ENCODE measurements around the gene SUCNR1.

- TF ChIP-seq CTCF (IDR thresholded peaks at IDR 0.05): no peak
- no peak for TF ChIP-seq POLR2A (IDR thresholded peaks at IDR 0.05)
Observed at GRCh38 chr3:151925876-151926275, 52.4 kb downstream of the SUCNR1 start.
